Stimulated activated CD8-positive, alpha-beta memory T cell treated with anti-CD3 and anti-CD28 coated beads, Interleukin-7, amount 100 ng/mL, for 4 hours (primary cell): ENCODE measurements around the gene WFDC2.

ENCODE experiments used
- DNase-seq, 2 donors: peaks; one replicate each; pipeline ENCODE4 v3.0.0-alpha.2; 2020; ENCODE audit warnings: low read depth in 2 of 2

WFDC2 gene, protein sequence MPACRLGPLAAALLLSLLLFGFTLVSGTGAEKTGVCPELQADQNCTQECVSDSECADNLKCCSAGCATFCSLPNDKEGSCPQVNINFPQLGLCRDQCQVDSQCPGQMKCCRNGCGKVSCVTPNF

DNA sequence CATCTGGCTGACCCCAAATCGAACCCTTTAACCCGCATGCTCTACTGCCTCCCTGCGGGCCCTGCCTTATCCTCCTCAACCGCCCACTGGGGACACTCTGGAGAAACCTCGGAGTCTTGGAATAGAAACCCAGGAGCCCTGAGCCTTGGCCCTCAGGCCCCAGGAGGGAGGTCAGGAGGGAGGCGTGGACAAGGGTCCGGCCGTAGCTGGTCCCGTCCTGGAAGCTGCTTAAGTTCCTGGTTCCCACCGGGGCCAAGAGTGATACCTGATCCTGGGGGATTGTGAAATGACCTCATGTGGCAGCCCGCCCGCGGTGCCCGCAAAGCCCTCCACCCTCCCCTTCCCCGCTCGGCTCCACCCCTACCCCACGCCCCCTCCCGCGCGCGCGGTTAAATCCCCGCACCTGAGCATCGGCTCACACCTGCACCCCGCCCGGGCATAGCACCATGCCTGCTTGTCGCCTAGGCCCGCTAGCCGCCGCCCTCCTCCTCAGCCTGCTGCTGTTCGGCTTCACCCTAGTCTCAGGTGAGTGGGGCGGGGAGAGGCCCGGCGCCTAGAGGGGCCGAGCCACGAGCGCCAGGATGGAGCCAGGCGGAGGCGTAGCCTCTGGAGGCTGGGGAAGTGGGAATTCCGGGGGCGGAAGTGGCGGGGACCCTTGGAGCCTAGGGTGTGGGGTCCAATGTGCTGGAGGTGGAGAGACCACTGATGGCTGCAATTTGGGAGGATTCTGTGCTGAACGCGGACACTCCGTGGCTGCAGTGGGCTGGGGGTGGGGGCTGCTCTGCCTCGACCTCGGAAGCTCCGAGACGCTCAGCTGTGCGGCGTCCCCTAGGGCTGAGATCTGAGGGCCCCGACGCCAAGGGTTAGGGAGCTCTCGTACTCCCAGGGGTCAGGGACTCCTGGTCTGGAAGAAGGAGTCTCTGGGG is at the start of gene WFDC2:
WFDC2 (plus strand) TSS at position 418 of the 926 bp plus-strand sequence; CDS start at position 447, 29 bp downstream.
- DNase-seq: no peak

DNA sequence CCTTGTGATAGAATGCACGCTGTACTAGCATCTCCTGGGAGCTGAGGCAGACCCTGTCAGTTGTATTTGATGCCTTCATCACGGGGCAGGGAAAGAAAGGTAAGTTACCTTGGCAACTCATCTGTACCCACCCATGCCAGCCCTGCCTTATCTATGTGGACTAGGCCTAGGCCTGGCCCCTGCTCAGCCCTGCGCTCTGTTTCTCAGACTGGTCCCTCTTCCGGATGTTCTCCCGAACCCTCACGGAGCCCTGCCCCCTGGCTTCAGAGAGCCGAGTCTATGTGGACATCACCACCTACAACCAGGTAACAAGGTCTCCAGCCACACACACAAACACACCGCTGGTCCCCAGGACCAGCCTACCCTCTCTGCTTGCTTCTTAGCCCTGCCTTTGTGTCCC is 49.4 kb upstream of the WFDC2 start:
- DNase-seq: no peak

DNA sequence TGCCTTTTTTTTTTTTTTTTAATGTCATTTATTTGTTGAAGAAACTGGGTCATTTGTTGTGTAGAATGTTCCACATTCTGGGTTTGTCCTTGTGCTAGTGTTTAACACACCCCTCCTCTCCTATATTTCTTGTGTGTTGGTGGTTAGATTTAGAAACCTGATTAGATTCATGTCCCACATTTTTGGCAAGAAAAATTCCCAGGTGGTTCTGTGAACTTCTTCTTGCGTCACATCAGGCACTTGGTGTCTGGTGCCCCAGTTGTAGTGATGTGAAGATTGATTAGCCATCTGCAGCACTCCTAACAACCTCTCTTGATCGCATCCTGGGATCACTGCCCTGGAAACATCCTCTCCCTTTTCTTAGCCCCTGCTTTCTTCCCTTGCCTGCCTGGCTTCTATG is 45.9 kb upstream of the WFDC2 start:
- DNase-seq: no peak

DNA sequence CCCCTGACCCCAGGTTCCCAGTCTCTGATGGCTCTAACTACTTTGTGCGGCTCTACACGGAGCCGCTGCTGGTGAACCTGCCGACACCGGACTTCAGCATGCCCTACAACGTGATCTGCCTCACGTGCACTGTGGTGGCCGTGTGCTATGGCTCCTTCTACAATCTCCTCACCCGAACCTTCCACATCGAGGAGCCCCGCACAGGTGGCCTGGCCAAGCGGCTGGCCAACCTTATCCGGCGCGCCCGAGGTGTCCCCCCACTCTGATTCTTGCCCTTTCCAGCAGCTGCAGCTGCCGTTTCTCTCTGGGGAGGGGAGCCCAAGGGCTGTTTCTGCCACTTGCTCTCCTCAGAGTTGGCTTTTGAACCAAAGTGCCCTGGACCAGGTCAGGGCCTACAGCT is 44.0 kb upstream of the WFDC2 start:
- no peak for DNase-seq

DNA sequence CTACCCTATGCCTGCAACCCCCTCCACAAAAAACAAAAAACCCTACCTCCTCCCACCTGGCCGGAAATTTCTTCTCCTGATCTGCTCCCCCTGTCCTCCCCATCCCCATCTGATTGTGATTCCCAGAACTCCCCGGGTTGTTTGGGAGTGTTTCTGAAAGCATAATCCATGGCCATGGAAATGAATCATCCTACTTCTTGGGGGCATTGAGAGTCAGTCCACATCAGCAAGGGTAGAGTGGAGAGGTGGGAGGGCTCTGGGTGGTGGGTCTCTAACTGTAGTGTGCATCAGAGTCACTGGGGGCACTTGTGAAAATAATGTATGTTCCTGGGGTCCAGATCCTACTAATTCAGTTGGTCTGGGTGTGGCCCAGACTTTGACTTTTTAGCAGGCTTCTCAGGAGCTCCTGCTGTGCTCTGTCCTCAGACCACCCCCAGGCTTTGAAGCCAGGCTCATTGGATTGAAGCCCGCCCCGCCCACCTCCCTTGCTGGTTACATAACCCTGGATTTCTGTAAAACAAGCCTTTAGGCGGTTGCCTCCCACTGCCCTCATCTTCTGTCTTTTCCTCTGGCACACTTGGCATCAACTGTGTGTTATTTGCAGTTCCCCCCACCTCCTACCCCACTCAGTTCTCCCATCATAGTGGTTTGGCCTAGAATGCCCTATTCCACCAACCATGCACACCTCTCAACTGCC is 43.1 kb upstream of the WFDC2 start:
- no peak for DNase-seq

DNA sequence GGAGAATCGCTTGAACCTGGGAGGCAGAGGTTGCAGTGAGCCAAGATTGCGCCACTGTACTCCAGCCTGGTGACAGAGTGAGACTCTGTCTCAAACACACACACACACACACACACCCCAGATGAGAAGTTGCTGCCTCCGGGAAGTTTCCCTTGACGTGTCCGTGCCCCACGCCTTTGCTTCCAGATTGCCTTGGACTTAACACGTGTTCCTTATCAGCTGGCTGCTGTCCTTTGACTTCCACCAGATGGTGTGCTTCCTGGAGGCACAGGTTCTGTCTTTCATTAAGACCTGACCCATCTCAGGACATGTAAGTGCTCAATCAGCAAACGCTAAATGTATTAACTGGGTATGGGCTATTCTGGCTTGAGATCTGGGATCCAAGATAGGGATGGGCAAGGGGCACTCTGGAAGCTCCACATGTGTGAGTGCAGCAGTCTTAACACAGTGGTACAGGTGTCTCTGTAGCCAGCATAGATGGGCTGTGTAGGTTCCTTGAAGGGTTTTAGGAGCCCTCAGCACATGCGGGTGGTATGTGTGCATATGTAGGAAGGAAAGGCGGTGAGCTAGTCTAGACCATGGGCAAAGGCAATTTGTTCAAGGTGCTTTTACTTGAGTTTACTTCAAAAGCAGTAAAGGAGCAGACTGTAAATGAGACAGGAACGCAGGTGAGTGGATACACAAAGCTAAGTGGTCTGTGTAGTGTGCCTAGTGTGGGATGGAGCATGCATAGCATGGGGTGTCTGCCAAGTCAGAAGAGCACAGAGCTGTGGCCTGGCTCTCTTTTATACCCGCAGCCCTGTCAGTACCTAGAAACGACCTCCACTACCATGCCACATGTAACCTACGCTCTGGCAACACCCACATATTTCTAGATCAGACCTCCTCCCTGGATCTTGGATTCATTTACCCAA is 42.1 kb upstream of the WFDC2 start:
- DNase-seq: no peak

DNA sequence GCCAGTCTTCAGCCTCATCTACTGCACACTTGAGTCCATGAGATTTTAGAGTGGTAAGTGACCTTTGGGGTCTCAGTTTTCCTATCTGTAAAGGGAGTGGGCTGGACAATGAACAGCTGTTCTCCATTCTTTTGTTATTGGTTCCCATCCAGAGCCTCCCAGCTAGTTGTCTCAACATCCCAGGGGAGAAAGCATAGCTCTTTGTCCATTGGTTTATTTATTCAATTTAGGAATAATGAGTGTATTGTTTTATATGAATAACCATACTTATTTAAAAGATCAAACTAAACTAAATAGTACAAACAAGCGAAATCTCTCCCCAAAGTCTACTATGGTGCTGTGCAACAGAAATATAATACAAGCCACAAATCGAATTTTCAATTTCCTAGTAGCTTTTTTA is 39.9 kb upstream of the WFDC2 start:
- no peak for DNase-seq

DNA sequence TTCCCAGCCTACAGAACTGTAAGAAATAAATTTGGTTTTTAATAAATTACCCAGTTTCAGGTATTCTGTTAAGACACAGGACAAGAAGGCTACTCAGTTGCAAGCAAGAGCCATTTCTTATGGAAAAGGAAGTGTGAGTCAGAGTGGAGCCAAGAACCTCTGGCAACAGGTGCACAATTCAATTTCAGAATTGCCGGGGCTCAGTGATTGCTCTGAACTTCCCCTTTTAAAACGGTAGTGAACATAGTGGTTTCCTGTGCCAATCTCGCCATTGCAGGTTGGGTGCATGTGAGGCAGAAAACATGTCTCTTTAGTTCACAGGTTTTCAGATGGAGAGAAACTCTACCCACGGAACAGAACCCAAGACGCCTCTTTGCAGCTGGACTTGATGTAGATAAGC is 37.3 kb upstream of the WFDC2 start:
- no peak for DNase-seq

DNA sequence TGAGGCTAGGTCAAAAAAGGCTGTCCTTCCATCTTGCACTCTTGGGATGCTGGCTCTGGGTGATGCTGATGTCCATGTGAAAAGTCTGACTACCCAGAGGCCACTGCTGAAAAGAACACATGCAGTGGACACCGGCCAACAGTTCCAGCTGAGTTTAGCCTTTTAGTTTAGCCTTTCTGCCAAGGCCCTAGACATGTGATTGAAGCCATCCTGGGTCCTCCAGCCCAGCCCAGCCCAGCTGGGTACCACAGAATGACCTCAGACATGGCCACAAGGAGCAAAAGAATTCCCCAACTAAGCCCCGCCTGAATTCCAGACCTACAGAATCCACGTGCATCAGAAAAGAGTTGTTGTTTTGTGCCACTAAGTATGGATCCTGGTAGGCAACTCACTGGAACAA is 36.2 kb upstream of the WFDC2 start:
- no peak for DNase-seq

DNA sequence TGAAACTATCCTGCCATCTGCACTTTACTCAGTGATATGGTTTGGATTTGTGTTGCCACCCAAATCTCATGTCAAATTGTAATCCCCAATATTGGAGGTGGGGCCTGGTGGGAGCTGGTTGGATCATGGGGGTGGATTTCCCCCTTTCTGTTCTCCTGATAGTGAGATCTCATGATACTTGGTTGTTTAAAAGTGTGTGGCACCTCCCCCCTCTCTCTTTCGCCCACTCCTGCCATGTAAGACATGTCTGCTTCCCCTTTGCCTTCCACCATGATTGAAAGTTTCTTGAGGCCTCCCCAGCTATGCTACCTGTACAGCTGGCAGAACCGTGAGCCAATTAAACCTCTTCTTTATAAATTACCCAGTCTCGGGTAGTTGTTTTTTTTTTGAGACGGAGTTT is 35.6 kb upstream of the WFDC2 start:
- DNase-seq: no peak

DNA sequence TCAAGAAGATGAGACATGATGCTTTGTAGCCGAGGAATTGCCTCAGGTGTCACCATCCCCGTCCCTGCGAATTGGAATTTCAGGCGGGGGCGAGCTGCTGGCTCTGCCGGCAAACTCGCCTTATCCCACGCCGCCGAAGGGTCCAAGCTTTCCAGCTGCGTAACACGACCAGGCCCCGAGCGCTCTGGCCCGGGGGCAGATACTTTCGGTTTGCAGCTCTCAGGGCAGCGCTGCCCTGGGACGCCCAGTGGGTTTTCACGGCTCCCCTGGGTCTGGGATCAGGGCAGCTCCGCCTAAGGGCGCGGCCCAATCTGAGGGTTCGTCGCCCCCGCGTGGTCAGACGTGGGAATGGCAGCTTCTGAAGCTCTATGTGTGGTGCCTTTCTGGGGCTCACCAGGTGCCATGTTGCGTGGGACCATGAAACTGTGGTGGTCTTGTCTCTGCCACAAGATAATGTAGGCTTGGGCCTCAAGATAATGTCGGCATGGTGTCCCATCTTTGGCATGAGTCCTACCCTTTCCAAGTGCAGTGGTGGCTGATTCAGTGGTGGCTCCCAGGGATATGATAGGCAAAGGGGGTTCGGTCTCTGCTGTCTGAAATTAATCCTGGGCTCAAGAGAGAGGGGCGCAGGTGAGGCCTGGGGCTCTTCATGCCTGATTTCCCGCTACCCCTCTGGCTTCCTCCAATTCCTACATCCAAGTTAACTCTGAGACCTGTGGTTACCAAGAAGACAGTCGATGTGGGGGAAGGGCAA is 32.6 kb upstream of the WFDC2 start:
- DNase-seq: peak; percentile 78

DNA sequence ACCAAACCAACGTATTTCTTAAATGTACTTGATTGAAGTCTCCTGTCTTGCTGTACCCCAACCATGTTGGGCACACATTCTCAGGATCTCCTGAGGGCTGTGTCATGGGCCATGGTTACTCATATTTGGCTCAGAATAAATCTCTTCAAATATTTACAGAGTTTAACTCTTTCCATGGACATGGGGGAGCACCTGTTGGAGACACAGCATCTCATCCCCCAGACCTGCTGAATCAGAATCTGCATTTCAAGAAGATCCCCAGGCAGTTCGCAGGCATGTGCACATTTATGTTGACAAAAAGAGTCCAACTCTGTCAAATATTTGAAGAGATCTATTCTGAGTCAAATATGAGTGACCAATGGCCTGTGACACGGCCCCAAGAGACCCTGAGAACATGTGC is 29.1 kb upstream of the WFDC2 start:
- DNase-seq: no peak

DNA sequence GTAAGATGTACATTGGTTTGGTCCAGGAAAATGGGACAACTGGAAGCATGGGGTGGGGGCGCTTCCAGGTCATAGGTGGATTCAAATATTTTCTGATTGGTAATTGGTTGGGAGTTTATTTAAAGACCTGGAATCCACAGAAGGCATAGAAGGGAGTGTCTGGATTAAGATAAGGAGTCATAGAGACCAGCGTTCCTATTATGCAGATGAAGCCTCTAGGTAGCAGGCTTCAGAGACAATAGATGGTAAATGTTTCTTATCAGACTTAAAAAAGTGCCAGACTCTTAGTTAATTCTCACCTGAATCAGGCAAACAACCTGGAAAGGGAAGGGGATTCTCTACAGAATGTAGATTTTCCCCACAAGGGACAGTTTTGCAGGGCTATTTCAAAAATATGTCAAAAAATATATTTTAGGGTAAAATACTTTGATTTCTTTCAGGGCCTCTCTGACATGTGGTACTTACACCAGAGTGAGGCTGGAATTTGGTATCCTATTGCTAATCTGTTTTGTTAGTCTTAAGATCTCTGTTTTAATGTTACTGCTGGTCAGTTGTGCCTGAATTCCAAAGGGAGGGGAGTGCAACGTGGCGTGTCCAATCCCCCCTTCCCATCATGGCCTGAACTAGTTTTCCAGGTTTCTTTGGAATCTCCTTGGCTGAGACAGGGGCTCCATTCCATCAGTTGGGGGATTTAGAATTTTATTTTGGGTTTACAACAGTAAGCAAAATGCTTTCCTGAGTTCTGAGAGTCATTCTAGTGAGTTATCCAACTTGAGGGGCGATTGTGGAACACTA is 28.5 kb upstream of the WFDC2 start:
- DNase-seq: no peak

DNA sequence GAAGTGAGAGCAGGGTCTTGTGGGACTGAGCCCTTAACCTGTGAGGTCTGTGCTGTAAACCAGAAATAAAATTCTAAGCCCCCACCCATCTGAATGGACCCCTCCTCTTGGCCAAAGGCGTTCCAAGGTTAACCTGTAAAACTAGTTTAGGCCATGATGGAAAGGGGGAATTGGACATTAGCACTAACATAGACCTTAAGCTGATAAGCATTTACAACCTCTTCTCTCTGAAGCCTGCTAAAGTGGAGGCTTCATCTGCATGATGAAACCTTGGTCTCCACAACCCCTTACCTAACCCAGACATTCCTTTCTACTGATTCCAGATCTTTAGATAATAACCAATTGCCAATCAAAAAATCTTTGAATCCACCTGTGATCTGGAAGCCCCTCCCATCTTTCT is 27.8 kb upstream of the WFDC2 start:
- no peak for DNase-seq

DNA sequence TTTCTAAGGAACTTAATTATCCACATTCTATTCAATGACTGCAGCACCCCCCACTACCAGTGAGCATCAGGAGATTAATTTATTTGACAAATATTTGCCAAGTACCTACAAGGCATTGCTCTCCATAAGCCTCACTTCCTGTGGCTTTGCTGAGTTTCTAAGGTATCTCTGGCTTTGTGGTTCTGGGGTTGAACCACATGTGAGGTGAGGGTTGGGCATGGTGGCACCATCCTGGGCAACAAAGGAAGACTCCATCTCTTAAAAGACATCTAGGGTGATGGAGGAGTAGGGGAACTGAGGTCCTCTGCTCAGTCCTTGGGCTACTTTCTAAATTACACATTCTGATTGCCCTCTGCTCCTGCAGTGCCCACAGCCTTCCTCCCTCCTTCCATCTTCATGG is 25.5 kb upstream of the WFDC2 start:
- no peak for DNase-seq

DNA sequence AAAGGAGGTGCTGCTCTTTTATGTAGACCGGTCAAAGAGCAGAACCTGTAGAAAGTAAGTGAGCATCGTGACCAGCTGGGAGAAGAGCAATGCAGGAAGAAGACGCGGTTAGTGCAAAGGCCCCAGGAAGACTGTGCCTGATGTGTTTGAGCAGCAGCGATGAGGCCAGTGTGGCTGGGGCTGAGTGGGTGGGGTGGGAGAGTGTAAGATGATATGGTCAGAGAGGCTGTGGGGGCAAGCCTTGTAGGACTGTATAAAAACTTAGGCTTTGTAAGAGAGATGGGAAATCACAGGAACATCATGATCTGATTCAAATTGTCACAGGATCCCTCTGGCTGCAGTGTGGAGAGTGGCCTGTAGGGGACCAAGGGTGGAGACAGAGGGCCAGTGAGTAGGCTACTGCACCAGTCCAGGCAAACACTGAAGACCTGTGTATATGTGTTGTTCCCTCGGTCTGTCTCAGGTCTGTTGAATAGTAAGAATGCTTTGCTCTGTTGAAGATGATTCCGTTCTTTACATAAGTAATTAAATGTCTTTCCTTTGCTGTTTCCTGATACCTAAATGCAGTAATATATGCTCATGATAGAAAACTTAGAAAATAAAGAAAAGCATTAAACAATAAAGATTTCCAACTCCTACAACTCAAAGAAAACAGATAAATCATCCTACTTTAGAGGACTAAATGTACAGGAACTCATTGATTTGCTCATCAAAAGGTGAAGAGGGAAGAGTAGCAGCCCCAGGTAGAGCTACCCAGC is 23.6 kb upstream of the WFDC2 start:
- DNase-seq: no peak

DNA sequence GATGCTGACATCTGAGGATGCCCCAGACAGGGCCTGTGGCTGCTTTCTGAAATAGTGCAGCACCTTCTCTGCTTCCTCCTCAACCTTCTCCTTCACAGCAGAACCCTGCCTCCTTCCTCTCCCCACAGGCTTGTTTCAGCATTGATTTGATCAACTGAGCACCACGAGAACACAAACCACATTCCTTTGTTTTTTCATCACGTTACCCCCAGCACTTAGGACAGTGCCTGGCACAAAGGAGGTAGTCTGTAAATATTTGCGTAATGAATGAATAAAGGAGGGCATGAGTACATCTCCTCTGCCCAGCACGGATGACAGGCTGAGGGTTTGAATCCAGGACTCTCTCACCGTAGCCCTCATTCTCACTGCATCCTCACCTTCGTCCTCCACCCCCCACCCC is 21.3 kb upstream of the WFDC2 start:
- DNase-seq: no peak

DNA sequence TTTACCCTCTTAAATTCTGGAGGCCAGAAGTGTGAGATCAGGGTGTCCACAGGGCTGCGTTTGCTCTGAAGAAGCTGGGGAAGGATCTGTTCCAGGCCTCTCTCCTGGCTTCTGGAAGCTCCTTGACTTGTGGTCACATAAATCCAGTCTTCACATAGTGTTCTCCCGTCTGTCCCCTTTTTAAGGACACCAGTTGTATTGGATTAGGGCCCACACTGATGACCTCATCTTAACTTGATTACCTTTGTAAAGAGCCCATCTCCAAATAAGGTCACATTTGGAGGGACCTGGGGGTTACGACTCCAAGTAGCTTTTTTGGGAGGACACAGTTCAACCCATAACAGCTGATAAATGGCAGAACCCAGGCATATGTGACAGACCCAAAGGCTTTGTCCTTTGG is 20.0 kb upstream of the WFDC2 start:
- DNase-seq: no peak

DNA sequence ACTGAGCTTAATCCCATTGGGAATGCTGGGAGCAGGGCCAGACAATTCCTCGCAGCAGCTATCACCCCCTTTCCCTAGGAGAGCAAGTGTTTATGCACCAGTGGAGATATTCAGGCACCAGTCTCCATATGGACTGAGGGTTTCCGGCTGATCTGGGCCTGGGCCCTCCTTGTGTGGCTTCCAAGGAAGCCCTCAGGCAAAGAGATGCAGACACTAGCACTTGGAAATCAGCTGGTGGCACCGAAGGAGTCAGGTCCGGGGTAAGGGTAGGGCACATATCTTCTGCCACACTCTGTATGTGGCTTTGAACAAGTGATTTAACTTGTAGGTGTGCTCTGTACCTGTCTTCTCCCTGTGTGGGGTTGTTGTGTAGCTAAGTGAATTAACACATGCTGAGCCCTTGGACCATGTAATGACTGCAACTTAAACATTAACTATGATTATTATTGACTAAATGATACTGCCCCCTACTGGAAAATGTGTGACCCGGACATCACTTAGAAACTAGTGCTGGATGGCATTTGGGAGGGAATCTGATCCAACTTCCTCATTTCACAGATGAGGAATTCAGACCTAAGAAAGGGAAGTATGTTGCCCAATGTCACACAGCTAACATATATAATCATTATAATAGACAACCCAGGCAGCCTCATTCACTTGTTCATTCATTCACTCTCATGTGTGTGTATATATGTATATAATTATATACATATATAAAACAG is 19.3 kb upstream of the WFDC2 start:
- DNase-seq: no peak
